ENCODE data around the gene TPT1.

GRCh38 chr13:45295536-45295935, 45.4 kb downstream of the TPT1 start:
- no peak for TF ChIP-seq CTCF (IDR thresholded peaks at IDR 0.05)
- no peak for TF ChIP-seq POLR2A (IDR thresholded peaks at IDR 0.05)

Data from testis (tissue), 2 donors.